ENCODE data around the gene SPG7. TPM values are rescaled to one million over a fixed set of nuclear protein-coding genes. Genes with fewer than 3 reads are reported as not detected.

The SPG7 gene
- total and polyA plus RNA-seq, 2 of the 4 experiments (the other 2 are of a cell fraction): 94.6 to 96.8 TPM

DNA sequence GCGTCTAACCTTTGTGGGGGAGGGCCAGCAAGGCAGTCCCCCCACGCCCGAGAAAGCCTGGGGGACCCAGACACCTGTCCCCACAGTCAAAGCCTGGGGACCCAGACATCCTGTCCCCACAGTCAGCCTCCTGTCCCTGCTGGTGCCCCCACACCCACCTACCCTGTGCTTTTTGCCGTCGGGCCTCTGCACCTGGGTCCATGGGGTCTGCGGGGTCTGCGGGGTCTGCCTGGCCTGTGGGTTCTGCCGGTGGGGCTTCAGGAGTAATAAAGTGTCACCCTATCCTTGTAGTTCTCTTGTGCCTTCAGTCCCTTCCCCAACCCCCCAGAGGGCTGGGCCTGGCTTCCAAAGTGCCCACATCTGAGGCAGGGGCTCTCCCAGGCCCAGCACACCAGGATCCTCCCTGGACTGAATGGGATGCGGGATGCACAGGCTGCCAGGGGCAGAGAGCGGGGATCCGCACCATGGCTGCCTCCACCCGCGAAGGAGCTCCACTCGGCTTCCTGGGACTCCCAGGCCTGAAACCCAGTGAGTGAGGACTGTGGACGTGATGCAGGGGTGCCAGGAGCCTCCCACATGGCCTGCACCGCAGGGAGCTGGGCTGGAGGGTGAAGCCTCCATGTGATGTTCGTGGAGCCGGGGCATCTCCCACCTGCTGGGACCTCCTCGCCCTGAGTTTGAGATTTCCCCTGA is 88.9 kb downstream of the SPG7 start:
- H4K5ac ChIP-seq (ENCODE audit: low read depth, low read length): no peak overlapping the region
- peaks cover 4% of the 10 kb centered on the region for H3K4me1 ChIP-seq (ENCODE audit: control insufficient read depth, insufficient read depth, low read length)
- peak overlapping the region; percentile 58 for H2AFZ ChIP-seq (replicated peaks; ENCODE audit: low read length, poor library complexity)
- peak overlapping the region; percentile 50; the same call in 1 of the 2 replicates for H2AK5ac ChIP-seq (ENCODE audit: low read depth, low read length)
- no peak overlapping the region for H3K14ac ChIP-seq (replicated peaks; ENCODE audit: low read depth, low read length)
- H2BK120ac ChIP-seq (ENCODE audit: low read depth, low read length): no peak overlapping the region
- H3K18ac ChIP-seq (ENCODE audit: low read depth, low read length): no peak overlapping the region
- no peak overlapping the region for H3K23ac ChIP-seq (ENCODE audit: low read depth, low read length)
- H3K4ac ChIP-seq (ENCODE audit: low read depth, low read length): no peak overlapping the region
- H3K27ac ChIP-seq (ENCODE audit: insufficient read depth, low read length): no peak overlapping the region
- DNase-seq: no peak
- H3K9me1 ChIP-seq (ENCODE audit: insufficient read depth, low read length): no peaks in the 10 kb centered on the region; the same call in 1 of the 2 replicates
- no peak overlapping the region for H2AK9ac ChIP-seq (replicated peaks; ENCODE audit: low read depth, low read length, poor library complexity)
- no peak overlapping the region for H3K56ac ChIP-seq (ENCODE audit: extremely low read depth, insufficient read depth, low read length)
- H2BK20ac ChIP-seq (ENCODE audit: low read depth, low read length): no peak overlapping the region
- H3K9me3 ChIP-seq (ENCODE audit: control insufficient read depth, insufficient read depth, low read length): no peaks in the 10 kb centered on the region
- ATAC-seq (ENCODE audit: low read depth): no peak
- WGBS, 2 experiments (ENCODE audit: extremely low coverage in 2 of 2, insufficient read length in 1 of 2): 85% methylated on average over 11 of the region's 19 CpGs; no CpG with 5 or more reads in 1 of the 2 experiments
- TF ChIP-seq MAFK (IDR thresholded peaks at IDR 0.05; ENCODE audit: low read depth, low read length): no peak
- TF ChIP-seq, protein P1, sequence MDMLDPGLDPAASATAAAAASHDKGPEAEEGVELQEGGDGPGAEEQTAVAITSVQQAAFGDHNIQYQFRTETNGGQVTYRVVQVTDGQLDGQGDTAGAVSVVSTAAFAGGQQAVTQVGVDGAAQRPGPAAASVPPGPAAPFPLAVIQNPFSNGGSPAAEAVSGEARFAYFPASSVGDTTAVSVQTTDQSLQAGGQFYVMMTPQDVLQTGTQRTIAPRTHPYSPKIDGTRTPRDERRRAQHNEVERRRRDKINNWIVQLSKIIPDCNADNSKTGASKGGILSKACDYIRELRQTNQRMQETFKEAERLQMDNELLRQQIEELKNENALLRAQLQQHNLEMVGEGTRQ (IDR thresholded peaks at IDR 0.05; ENCODE audit: low read depth, low read length): no peak
- TF ChIP-seq MAZ (IDR thresholded peaks at IDR 0.05; ENCODE audit: borderline replicate concordance, low read depth, low read length): no peak
- TF ChIP-seq, protein P2, sequence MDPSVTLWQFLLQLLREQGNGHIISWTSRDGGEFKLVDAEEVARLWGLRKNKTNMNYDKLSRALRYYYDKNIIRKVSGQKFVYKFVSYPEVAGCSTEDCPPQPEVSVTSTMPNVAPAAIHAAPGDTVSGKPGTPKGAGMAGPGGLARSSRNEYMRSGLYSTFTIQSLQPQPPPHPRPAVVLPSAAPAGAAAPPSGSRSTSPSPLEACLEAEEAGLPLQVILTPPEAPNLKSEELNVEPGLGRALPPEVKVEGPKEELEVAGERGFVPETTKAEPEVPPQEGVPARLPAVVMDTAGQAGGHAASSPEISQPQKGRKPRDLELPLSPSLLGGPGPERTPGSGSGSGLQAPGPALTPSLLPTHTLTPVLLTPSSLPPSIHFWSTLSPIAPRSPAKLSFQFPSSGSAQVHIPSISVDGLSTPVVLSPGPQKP (IDR thresholded peaks at IDR 0.05; ENCODE audit: borderline replicate concordance, low read depth, low read length): no peak
- TF ChIP-seq RAD21 (IDR thresholded peaks at IDR 0.05; ENCODE audit: low read length): no peak
- TF ChIP-seq CHD1 (IDR thresholded peaks at IDR 0.05; ENCODE audit: low read depth, low read length): no peak
- TF ChIP-seq CEBPB (IDR thresholded peaks at IDR 0.05; ENCODE audit: low read depth, low read length): no peak
- TF ChIP-seq, protein P3, sequence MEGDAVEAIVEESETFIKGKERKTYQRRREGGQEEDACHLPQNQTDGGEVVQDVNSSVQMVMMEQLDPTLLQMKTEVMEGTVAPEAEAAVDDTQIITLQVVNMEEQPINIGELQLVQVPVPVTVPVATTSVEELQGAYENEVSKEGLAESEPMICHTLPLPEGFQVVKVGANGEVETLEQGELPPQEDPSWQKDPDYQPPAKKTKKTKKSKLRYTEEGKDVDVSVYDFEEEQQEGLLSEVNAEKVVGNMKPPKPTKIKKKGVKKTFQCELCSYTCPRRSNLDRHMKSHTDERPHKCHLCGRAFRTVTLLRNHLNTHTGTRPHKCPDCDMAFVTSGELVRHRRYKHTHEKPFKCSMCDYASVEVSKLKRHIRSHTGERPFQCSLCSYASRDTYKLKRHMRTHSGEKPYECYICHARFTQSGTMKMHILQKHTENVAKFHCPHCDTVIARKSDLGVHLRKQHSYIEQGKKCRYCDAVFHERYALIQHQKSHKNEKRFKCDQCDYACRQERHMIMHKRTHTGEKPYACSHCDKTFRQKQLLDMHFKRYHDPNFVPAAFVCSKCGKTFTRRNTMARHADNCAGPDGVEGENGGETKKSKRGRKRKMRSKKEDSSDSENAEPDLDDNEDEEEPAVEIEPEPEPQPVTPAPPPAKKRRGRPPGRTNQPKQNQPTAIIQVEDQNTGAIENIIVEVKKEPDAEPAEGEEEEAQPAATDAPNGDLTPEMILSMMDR (conservative IDR thresholded peaks at IDR 0.05; ENCODE audit: low read depth, low read length): no peak
- in situ Hi-C loops (cut with MboI; ENCODE audit: low sequenced_read_pairs) (no loop called here), intact Hi-C loops (cut with micrococcal nuclease) (no loop called here), dilution Hi-C loops (cut with HindIII; ENCODE audit: low sequenced_read_pairs, unreplicated experiment) (no loop called here)
- peaks cover 3% of the 10 kb centered on the region; the same call in 1 of the 2 replicates for H4K20me1 ChIP-seq (ENCODE audit: insufficient read depth, low read length)
- H4K91ac ChIP-seq (ENCODE audit: insufficient read depth, low read depth, low read length): no peak overlapping the region
- H3K79me1 ChIP-seq (ENCODE audit: low read depth in 1 of 2, low read length in 2 of 2): no peaks in the 10 kb centered on the region
- H3K27me3 ChIP-seq (ENCODE audit: control insufficient read depth, insufficient read depth, low read length): no peaks in the 10 kb centered on the region
- ChIA-PET CTCF (interaction anchor here (1.1 kb wide), 1 partner anchor 13 kb away, joined by 4 read pairs; no protein-coding TSS in a partner anchor), POLR2A (ENCODE audit: unreplicated experiment) (no interaction called here)
- no TSS peak for BruUV-seq (replicated peaks)
- no peak overlapping the region for H3K9ac ChIP-seq (ENCODE audit: low read depth, low read length)
- H3K36me3 ChIP-seq (ENCODE audit: control insufficient read depth, insufficient read depth, low read length): no peaks in the 10 kb centered on the region; the same call in 1 of the 2 replicates
- H3K4me3 ChIP-seq (ENCODE audit: insufficient read depth, low read depth, low read length): no peak overlapping the region
- no peak overlapping the region for H3K4me2 ChIP-seq (ENCODE audit: low read depth, low read length)
- H2BK15ac ChIP-seq (ENCODE audit: low read depth, low read length): 0 out of 3 replicates have a peak overlapping the region, but pooled peaks have one; percentile 13
- H2BK5ac ChIP-seq (ENCODE audit: low read depth, low read length, poor library complexity, severe bottlenecking): no peak overlapping the region
- H4K8ac ChIP-seq (ENCODE audit: low read depth in 2 of 2, low read length in 2 of 2): no peak overlapping the region

Data from IMR-90 (cell line).